ENCODE data around the gene GDNF. TPM values are rescaled to one million over a fixed set of nuclear protein-coding genes. Genes with fewer than 3 reads are reported as not detected.

The GDNF gene
- total RNA-seq, 4 donors from 2014 or later: 0.81 to 6.4 (median 4.3) TPM

DNA sequence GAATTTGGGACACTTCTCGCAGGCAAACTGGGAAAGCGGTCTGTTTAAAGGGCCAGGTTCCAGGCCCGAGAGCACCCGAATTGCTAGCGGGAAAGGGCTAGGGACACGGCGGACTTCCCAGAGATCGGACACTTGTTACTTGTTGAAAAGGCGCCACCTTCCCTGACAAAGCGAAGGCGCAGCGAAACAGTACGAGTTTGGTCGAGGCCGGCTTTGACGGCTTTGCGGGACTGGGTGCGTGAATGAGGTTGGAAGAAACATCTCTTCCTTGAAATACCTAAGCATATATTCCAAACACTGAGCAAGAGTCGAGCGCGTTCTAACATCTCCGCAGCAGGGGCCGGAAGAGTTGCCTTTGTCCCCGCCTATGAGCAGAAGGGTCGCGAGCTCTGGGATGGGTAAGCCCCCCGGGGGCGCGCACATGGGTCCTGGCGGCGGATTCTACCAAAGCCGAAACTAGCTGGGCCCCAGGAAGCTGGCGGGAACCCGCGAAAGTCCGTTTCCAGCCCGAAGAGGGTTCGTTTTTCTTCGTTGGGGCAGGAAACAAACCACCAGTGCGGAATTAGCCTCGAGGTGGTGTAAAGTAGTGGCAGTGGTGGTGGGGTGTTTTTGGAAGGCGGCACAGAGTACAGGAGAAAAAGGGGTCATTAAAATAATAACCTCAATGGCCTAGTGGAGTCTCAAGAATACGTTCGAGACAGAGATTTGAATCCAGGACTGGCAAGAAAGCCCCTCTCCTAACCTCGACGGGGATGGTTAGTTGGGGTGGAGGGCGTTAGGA, 1.5 kb downstream of the GDNF start:
- Histone ChIP-seq H3K4me1 (peaks cover 0 to 79% (median 12%) of the 10 kb centered on the region in 3 donors), H3K27me3 (peaks cover 43% of the 10 kb centered on the region), H3K36me3 (no peaks in the 10 kb centered on the region), H3K4me3 (peak overlapping the region; percentile 52 to 77), H3K9me3 (no peaks in the 10 kb centered on the region), H3K27ac (peak overlapping the region; percentile 54 to 96 (median 91))
- ATAC-seq: no peak
- TF ChIP-seq POLR2AphosphoS5 (IDR thresholded peaks at IDR 0.05) (no peak), POLR2A (IDR thresholded peaks at IDR 0.05) (no peak), EP300 (IDR thresholded peaks at IDR 0.05) (no peak)
- TF ChIP-seq, protein P1, sequence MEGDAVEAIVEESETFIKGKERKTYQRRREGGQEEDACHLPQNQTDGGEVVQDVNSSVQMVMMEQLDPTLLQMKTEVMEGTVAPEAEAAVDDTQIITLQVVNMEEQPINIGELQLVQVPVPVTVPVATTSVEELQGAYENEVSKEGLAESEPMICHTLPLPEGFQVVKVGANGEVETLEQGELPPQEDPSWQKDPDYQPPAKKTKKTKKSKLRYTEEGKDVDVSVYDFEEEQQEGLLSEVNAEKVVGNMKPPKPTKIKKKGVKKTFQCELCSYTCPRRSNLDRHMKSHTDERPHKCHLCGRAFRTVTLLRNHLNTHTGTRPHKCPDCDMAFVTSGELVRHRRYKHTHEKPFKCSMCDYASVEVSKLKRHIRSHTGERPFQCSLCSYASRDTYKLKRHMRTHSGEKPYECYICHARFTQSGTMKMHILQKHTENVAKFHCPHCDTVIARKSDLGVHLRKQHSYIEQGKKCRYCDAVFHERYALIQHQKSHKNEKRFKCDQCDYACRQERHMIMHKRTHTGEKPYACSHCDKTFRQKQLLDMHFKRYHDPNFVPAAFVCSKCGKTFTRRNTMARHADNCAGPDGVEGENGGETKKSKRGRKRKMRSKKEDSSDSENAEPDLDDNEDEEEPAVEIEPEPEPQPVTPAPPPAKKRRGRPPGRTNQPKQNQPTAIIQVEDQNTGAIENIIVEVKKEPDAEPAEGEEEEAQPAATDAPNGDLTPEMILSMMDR (IDR thresholded peaks at IDR 0.05): peak in 3 of 4 experiments; percentile 16 to 35 (median 33)
- WGBS, 2 donors (ENCODE audit: low coverage in 1 of 2): 0 to 7% methylated on average over 2 to 27 of the region's 47 CpGs

DNA sequence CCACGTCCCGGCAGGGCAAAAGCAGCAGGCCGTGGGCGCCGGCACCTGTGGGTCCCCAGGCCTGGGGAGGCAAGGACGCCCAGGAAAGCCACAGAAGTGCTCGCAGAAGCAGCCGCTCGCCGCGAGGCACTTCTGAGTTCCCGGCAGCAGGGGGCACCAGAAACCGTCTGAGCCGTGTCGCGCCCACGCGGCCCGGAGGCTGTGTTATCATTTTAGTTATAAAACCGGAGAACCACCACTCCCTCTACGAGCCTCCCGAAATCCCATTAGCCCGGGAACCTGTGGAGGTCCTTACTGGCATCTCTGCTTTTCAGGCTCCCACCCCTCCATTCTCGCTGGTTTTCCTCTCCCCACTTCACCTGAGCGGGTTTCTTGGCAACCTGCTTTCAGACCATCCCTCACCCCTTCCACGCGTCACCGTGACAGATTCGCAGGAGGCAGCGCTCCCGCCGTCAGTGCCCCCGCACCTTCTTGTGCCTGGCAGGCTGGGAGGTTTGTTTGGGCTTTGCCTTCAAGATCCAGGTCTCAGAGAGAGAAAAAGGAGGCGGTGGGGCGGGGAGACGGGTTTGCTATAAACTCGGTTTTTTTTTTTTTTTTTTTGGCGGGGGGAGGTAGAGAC, 2.3 kb downstream of the GDNF start:
- Histone ChIP-seq H3K4me3 (peak overlapping the region; percentile 52 to 77), H3K9me3 (no peaks in the 10 kb centered on the region), H3K27me3 (peaks cover 43% of the 10 kb centered on the region), H3K27ac (peak overlapping the region; percentile 64 to 96 (median 91)), H3K4me1 (peaks cover 0 to 87% (median 12%) of the 10 kb centered on the region in 3 donors), H3K36me3 (no peaks in the 10 kb centered on the region)
- TF ChIP-seq POLR2AphosphoS5 (IDR thresholded peaks at IDR 0.05): no peak
- TF ChIP-seq, protein P1 (IDR thresholded peaks at IDR 0.05): peak; percentile 78 to 95 (median 89)
- 2% methylated on average over 20 of the region's 38 CpGs; no CpG with 5 or more reads in 1 of the 2 donors for WGBS, 2 donors (ENCODE audit: low coverage in 1 of 2)
- peak; percentile 58 for ATAC-seq

DNA sequence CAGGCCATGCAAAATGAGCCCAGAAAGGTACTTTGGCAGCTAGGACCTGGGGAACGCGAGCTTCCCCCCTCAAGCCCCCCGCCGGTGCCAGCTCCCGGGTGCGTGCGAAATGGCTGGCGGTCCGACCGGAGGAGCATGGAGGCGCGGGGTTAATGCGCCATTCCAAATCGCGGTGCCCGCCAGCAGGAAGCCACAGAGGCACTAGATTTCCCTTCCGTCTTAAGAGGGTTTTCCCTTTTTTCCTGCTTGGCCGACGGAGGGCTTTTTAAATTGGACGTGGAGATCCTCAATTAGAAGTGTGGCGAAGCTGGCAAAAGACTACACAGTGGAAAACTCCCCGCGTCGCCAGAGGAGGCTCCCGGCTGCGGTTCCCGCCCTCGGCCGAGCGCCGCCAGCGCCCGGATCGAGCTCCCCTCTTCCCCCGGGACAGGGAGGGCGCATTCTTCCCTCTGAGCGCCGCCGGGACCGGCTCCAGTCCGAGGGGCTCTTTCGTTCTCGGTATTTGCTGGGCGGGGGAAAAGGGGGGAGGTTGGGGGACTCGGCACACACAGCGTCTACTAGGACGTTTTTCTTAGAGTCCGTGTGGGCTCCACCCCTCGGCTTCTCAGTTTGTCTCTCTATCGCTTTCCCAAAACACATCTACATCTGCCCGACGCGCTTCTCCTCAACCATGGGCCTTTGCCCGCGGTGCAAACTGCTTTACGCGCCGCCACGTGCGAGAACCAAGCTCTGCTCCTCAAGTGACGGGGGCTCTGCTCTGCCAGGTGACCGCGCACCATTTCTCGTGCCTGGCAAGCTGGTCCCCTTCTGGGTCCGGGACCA, 3.0 kb downstream of the GDNF start:
- Histone ChIP-seq H3K27me3 (peaks cover 43% of the 10 kb centered on the region), H3K4me1 (peaks cover 0 to 94% (median 12%) of the 10 kb centered on the region in 3 donors)

DNA sequence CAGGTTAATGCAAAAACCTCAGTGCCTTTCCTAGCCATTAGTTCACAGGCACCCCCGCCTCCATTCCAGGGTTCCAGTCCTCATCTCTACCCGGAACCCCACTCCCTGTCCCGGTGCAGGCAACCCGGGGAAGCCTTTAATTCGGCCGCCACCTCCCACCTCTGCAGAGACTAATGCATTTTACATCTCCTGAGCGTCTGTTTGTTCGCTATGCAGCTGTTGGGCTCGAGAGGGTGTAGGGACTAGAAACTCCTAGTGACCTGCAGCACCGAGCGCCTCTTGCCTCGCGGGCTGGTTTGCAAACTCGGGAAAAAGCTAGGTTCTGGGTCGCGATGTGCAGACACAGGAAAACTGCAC, 3.6 kb downstream of the GDNF start:
- peaks cover 0 to 94% (median 12%) of the 10 kb centered on the region in 3 donors for H3K4me1 ChIP-seq
- no peaks in the 10 kb centered on the region for H3K9me3 ChIP-seq
- peaks cover 43% of the 10 kb centered on the region for H3K27me3 ChIP-seq
- H3K27ac ChIP-seq: peak overlapping the region in 3 of 4 donors; percentile 87 to 96 (median 95)
- ATAC-seq: no peak
- H3K4me3 ChIP-seq: peak overlapping the region; percentile 52 to 77
- WGBS, 2 donors (ENCODE audit: low coverage in 1 of 2): no CpG with 5 or more reads among the region's 16 CpGs
- no peaks in the 10 kb centered on the region for H3K36me3 ChIP-seq
- TF ChIP-seq POLR2AphosphoS5 (IDR thresholded peaks at IDR 0.05): no peak
- no peak for TF ChIP-seq EP300 (IDR thresholded peaks at IDR 0.05)
- no peak for TF ChIP-seq POLR2A (IDR thresholded peaks at IDR 0.05)
- TF ChIP-seq, protein P1 (IDR thresholded peaks at IDR 0.05): no peak

More for the DNA sequence above, 3.0 kb downstream of the GDNF start:
- peak; percentile 28 for ATAC-seq
- TF ChIP-seq EP300 (IDR thresholded peaks at IDR 0.05): no peak
- TF ChIP-seq POLR2A (IDR thresholded peaks at IDR 0.05): peak in 1 of 2 donors; percentile 1
- TF ChIP-seq POLR2AphosphoS5 (IDR thresholded peaks at IDR 0.05): no peak
- TF ChIP-seq, protein P1 (IDR thresholded peaks at IDR 0.05): no peak
- H3K27ac ChIP-seq: peak overlapping the region; percentile 64 to 96 (median 91)
- WGBS, 2 donors (ENCODE audit: low coverage in 1 of 2): 2% methylated on average over 39 of the region's 65 CpGs; no CpG with 5 or more reads in 1 of the 2 donors
- H3K9me3 ChIP-seq: no peaks in the 10 kb centered on the region
- peak overlapping the region; percentile 52 to 77 for H3K4me3 ChIP-seq
- H3K36me3 ChIP-seq: no peaks in the 10 kb centered on the region
